ENCODE measurements around the gene CNOT6L.

GRCh38 chr4:77815636-77816035, 3.5 kb downstream of the CNOT6L start:
- TF ChIP-seq EZH2 (IDR thresholded peaks at IDR 0.05; ENCODE audit: low read length, missing control alignments) (no peak), CTCF (conservative IDR thresholded peaks at IDR 0.05 in 1 of 2, IDR thresholded peaks at IDR 0.05 in 1 of 2; ENCODE audit: low read depth in 1 of 2, low read length in 2 of 2) (no peak)
